GM19372 (cell line): ENCODE results near the gene LAMA1.

Experiments used
- ATAC-seq: cut with Tn5 transposase; IDR thresholded peaks from one replicate; pipeline ENCODE4 v1.9.1; 2021; ENCODE audit warnings: mild to moderate bottlenecking, low read depth, moderate library complexity; ENCODE audit not compliant: unreplicated experiment

The LAMA1 gene

DNA sequence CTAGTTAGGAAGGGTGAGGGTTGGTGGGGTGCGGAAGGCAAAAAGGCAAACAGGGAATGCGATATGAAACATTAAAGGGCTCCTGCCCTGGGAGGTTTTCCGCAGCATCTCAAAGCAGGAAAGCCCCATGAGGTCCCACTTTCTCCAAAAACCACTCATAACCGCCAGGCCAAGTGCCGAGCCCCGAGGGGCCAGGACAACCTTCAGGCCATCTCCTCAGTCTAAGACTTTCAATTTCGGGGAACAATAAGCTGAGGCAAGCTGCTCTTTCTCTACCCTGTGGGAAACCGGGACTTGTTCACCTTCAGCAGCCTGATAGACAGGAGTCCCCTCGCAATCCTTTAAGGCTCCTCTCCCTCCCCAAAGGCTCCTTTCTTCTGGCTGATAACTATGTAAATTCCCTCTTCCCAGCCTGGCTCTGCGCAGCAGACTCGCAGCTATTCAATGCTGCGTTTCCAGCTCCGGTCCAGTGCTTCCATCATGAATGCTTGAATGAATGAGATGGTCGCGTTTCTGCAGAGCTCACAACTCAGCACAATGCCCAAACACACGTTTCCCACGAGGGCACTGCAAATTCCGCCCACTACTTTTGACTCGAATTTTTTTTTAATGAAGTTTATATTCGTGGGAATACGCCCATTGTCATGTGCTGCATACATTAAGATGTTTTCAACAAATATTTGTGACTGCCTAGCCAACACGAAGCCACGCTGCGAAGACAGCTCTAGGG is 1.4 kb downstream of the LAMA1 start:
- no peak for ATAC-seq

DNA sequence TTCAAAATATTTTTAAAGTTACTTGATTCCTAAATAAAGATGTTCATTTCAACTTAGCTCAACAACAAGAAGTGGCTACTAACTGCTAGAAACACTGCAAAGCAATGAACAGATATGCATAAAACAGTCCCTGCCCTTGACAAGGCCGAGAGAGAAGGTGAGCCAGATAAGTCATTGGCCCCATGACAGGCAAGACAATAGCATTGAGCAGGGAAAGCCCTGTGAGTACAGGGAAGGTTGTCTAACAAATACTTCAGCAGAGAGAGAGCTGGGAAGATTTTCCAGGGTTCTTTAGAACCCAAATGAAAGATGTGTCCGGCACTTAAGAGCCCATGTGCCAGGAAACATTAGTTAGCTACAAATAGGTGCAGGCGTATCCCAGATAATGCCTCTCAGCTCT is 4.7 kb downstream of the LAMA1 start:
- ATAC-seq = no peak

GRCh38 chr18:7111134-7111533 is 6.5 kb downstream of the LAMA1 start:
- no peak for ATAC-seq

GRCh38 chr18:7105943-7106342 is 11.7 kb downstream of the LAMA1 start:
- ATAC-seq = no peak

DNA sequence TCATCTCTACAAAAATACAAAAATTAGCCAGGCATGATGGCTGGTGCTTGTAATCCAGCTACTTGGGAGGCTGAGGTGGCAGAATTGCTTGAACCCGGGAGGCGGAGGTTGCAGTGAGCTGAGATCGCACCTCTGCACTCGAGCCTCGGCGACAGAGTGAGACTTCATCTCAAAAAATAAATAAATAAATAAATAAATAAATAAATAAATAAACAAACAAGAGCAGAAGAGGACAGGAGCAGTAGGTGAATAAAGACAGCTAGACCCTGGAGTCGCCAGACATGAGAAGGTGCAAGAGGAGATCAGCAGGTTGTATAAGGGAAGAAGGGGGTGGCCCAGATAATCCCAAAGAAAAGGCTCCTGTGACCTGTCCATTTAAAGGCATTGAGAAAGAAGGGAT is 12.3 kb downstream of the LAMA1 start:
- no peak for ATAC-seq

- ATAC-seq = no peak
Observed at GRCh38 chr18:7104649-7105048, 12.9 kb downstream of the LAMA1 start.

- ATAC-seq = no peak
Observed at GRCh38 chr18:7102131-7102530, 15.5 kb downstream of the LAMA1 start.

GRCh38 chr18:7096838-7097237 is 20.8 kb downstream of the LAMA1 start:
- ATAC-seq = no peak

DNA sequence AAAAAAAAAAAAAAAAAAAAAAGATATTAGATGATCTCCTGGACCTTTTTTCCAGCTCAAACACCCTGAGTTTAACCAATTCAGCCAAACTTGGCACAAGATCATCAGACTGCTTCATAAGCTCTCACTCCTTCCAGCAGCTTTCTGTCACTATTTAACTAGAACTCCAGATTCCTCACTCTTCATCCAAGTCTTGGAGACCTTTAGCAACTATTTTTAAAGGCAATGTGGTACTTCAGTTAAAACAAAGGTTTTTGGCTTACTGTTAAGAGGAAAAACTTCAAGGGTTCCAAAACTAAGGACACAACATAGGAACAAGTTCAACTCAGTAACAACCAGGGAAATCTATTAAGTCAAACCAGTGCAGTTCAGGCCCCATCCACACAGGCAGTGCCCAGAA is 23.2 kb downstream of the LAMA1 start:
- ATAC-seq = no peak

DNA sequence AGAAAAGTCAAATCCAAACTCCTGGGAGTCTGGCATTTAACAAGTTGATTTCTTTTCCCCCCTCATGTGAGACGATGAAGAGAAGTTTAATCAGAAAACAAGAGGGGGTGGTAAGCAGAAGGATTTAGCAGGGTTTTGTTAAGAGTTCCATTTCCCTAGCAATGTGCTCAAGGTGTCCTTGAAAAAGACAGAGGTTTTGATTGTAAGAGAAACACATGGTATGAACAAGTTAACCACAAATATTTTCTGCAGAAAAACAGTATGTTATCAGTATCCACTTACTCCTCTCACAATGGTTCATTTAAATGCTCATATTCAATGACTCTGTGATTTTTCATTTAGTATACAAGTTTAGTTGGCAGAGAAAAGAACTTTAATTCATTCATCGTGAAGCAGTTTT is 26.8 kb downstream of the LAMA1 start:
- ATAC-seq = no peak

DNA sequence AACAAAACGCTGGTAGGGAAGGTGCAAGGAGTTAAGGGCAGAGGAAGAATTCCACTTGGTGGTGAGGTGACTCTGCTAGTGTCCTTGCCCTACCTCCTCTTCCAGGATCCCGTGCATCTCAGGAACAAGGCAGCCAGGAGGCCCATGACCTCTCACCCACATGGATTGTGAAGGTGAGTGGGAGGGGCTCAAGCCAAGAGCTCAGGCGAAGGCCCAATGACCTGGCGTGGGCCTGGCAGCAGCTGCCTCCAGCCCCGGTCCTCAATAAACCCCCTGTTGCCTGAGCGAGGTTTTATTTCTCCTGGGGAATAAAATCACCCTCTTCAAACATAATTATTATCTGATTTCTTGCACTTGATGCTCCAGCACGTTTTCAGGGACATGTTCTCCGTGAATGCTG is 28.2 kb downstream of the LAMA1 start:
- ATAC-seq = no peak

DNA sequence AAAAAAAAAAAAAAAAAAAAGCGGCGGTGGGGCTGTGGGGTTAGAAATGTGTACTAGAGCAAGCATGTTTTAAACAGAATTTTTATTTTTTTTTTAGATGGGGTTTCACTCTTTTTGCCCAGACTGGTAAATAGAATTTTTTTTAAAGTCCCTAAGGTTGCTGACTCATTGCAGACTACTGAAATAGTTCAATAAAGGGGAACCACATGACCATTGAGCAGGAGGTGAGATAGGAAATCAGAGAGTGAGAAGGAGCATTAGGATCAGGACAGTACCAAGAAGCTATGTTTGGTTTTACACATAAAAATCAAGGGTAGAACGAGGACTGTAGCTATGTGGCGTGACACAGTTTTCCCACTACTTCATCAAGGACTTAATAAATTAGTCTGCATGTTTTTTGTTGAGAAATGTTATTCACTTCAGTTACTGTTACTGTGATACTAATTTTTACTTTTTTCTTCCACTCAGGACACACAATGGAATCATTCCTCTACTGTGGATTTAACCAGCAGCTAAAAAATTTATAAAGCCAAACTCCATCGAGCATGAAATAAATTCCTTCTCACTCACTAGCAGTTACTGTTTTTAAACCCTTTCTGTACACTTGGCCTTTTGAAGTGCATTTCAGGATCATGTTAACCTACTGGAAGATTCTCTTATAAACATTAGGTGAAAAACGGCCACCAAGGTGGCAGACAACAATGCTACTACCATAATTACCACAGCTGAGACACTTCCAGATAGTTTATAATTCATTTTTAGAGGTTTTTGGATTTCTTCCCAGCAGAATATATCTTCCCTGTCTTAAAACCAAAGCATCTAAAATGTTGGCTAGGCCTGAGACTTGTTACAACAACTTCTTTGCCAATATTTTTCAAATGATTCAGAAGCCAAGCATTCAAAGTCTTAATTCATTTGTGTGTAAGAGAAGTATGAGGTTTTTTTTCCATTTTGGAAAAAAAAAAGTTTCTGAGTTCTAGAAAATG is 33.2 kb downstream of the LAMA1 start:
- ATAC-seq = no peak

DNA sequence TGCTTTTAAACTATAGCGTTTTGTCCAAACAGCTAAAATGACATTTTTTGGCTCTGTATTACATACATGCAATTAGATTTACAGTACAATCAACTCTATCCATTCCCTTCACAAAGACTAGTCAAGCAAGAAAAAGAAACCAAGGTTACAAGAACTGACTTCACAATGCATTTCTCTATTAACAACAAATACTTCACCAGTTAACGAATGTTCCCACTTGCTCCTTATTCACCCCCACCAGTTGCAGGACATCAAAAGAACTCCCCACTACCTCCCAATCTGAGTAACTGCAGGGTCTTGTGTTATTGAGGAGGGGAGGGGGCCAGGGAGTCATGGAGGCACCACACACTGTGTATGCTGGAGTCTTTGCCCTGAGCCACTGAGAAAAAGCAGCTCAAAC is 34.9 kb downstream of the LAMA1 start:
- ATAC-seq = no peak

GRCh38 chr18:7079231-7079630 is 38.4 kb downstream of the LAMA1 start:
- ATAC-seq = no peak

- ATAC-seq = no peak
Observed at GRCh38 chr18:7072593-7072992, 45.0 kb downstream of the LAMA1 start.

GRCh38 chr18:7071600-7071999 is 46.0 kb downstream of the LAMA1 start:
- no peak for ATAC-seq

DNA sequence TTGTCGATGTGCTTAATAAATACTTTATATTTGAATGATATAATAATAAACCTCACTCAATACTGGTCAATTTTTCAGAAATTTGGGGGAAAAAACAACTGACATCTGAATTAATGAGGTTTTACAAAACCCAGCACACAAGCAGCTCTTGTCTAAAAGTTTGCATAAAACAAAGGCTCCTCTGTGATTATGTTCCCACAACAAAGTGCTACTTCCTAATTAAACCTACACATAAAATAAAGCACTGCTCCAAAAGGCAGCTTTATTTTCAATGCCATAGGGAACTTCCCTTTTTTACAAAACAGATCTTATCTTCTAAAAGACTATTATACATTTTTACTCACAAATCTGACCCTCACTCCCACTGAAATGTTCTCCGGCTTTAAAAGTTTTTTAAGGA is 47.1 kb downstream of the LAMA1 start:
- ATAC-seq = no peak

GRCh38 chr18:7068871-7069590 is 48.6 kb downstream of the LAMA1 start:
- ATAC-seq = no peak

DNA sequence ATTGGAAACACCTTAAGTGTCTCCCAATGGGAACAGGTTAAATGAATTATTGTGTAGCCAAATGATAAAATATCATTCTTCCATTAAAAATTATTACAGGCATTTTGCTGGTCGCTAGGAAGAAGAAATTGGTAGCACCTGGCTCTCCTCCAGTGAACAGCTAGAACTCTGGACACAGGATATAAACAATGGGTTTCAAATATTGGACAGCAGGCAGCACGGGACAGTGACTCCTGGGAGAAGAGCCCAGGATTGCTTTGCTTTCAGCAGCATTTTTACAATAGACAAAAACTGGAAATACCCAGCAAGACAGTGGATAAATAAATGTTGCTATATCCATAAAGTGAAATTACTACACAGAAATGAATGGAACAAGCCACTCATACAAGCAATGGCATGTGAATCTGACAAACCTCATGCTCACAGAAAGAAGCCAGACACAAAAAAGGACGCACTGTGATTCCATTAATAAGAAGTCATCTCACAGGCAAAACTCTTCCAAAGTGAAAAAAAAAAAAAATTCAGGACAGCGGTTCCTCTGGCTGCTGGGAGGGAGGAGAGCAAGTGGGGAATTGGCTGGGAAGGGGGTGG is 50.5 kb downstream of the LAMA1 start:
- ATAC-seq = no peak

GRCh38 chr18:7065736-7066135 is 51.9 kb downstream of the LAMA1 start:
- no peak for ATAC-seq

DNA sequence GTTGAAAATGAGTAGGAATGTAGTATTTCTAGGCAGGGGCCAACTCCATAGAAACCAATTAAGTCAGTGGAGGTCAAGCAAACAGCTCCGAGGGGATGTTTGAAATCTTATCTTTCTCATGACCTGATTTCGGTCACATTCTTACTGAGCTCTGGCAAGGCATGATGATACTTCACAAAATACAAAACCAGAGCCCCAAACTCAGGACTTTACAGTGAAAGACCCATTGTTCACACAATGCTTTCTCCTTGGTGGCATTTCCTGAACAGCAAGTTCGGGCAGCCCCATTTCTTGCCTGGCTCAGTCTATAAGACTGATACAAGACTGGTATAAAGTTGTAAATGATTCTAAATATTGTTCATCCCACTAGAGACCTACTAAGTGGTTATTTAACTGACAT is 53.3 kb downstream of the LAMA1 start:
- ATAC-seq = no peak
